H9 (cell line): ENCODE data around the gene CHD3. TPM values are rescaled to one million over a fixed set of nuclear protein-coding genes. Genes with fewer than 3 reads are reported as not detected.
A peak's percentile ranks its signal among the peaks of the same experiment; 100 is the strongest.

Source experiments
- DNase-seq: peaks from one replicate; pipeline ENCODE4 v3.0.0-alpha.2; 2017
- H2AFZ ChIP-seq: one replicate; pipeline ENCODE4 v1.6.1; 2013; ENCODE audit warnings: mild to moderate bottlenecking, low read length, control low read depth, moderate library complexity
- H2AK5ac ChIP-seq: 2 replicates; pipeline ENCODE4 v1.6.1; 2013; ENCODE audit warnings: low read length, control low read depth, mixed read lengths; ENCODE audit not compliant: insufficient read length
- H2BK120ac ChIP-seq: one replicate; pipeline ENCODE4 v1.6.1; 2013; ENCODE audit warnings: low read depth, mild to moderate bottlenecking, low read length, control low read depth, inconsistent platforms; ENCODE audit not compliant: poor library complexity, severe bottlenecking
- H2BK12ac ChIP-seq: 2 replicates; pipeline ENCODE4 v1.6.1; 2013; ENCODE audit warnings: low read length, control low read depth, mixed read lengths, low read depth; ENCODE audit not compliant: insufficient read length
- H2BK15ac ChIP-seq: 2 replicates; pipeline ENCODE4 v1.6.1; 2013; ENCODE audit warnings: low read depth, low read length, control low read depth
- H2BK20ac ChIP-seq: one replicate; pipeline ENCODE4 v1.6.1; 2013; ENCODE audit warnings: low read depth, mild to moderate bottlenecking, low read length, control low read depth, inconsistent platforms; ENCODE audit not compliant: poor library complexity, severe bottlenecking
- H2BK5ac ChIP-seq: 2 replicates; pipeline ENCODE4 v1.6.1; 2013; ENCODE audit warnings: low read length, control low read depth, mixed read lengths; ENCODE audit not compliant: insufficient read length
- H3K14ac ChIP-seq: 2 replicates; pipeline ENCODE4 v1.6.1; 2013; ENCODE audit warnings: low read length, control low read depth; ENCODE audit not compliant: insufficient read depth
- H3K18ac ChIP-seq: 2 replicates; pipeline ENCODE4 v1.6.1; 2013; ENCODE audit warnings: low read depth, mild to moderate bottlenecking, mixed read lengths, low read length, control low read depth; ENCODE audit not compliant: insufficient read length
- H3K23ac ChIP-seq: 2 replicates; pipeline ENCODE4 v1.6.1; 2013; ENCODE audit warnings: low read length, control low read depth, mixed read lengths, low read depth; ENCODE audit not compliant: insufficient read length
- H3K23me2 ChIP-seq: 2 replicates; pipeline ENCODE4 v1.6.1; 2013; ENCODE audit warnings: low read depth, mild to moderate bottlenecking, mixed read lengths, low read length, control low read depth; ENCODE audit not compliant: insufficient read length, poor library complexity, severe bottlenecking
- H3K27ac ChIP-seq: 2 replicates; pipeline ENCODE4 v1.5.1; 2013; ENCODE audit warnings: low read length, control low read depth, mixed read lengths, low read depth; ENCODE audit not compliant: insufficient read length
- H3K27me3 ChIP-seq: 2 replicates; pipeline ENCODE4 v1.6.1; 2013; ENCODE audit warnings: low read length, control low read depth, inconsistent platforms; ENCODE audit not compliant: insufficient read depth
- H3K4ac ChIP-seq: 2 replicates; pipeline ENCODE4 v1.6.1; 2013; ENCODE audit warnings: low read depth, mild to moderate bottlenecking, control low read depth, inconsistent platforms, low read length, moderate library complexity
- H3K4me1 ChIP-seq: 2 replicates; pipeline ENCODE4 v1.6.1; 2013; ENCODE audit warnings: low read length, control low read depth, inconsistent platforms; ENCODE audit not compliant: insufficient read depth
- H3K4me2 ChIP-seq: 2 replicates; pipeline ENCODE4 v1.6.1; 2013; ENCODE audit warnings: low read length, control low read depth, mixed read lengths; ENCODE audit not compliant: insufficient read length, insufficient read depth
- H3K56ac ChIP-seq: 2 replicates; pipeline ENCODE4 v1.6.1; 2013; ENCODE audit warnings: low read depth, mild to moderate bottlenecking, mixed read lengths, low read length, control low read depth; ENCODE audit not compliant: insufficient read length
- H3K79me1 ChIP-seq: 2 replicates; pipeline ENCODE4 v1.6.1; 2013; ENCODE audit warnings: low read depth, mild to moderate bottlenecking, moderate library complexity, low read length, control low read depth, inconsistent platforms; ENCODE audit not compliant: insufficient read depth, poor library complexity, severe bottlenecking
- H3K79me2 ChIP-seq: 2 replicates; pipeline ENCODE4 v1.6.1; 2013; ENCODE audit warnings: low read length, control low read depth, inconsistent platforms; ENCODE audit not compliant: insufficient read depth
- H3K9ac ChIP-seq: 2 replicates; pipeline ENCODE4 v1.6.1; 2013; ENCODE audit warnings: low read length, control low read depth, mixed read lengths; ENCODE audit not compliant: insufficient read length; ENCODE audit errors: extremely low read depth
- H3K9me3 ChIP-seq: one replicate; pipeline ENCODE4 v1.6.1; 2013; ENCODE audit warnings: low read depth, low read length, inconsistent platforms; ENCODE audit not compliant: control insufficient read depth
- H3T11ph ChIP-seq: one replicate; pipeline ENCODE4 v1.6.1; 2013; ENCODE audit warnings: mild to moderate bottlenecking, low read length, control low read depth, inconsistent platforms
- H4K20me1 ChIP-seq: one replicate; pipeline ENCODE4 v1.6.1; 2013; ENCODE audit not compliant: control insufficient read depth, insufficient read length, insufficient read depth
- H4K5ac ChIP-seq: 2 replicates; pipeline ENCODE4 v1.6.1; 2013; ENCODE audit warnings: low read depth, mild to moderate bottlenecking, mixed read lengths, low read length, control low read depth; ENCODE audit not compliant: insufficient read length
- H4K8ac ChIP-seq: replicated peaks from 2 replicates; pipeline ENCODE4 v1.6.1; 2013; ENCODE audit warnings: low read length, control low read depth, mixed read lengths, low read depth; ENCODE audit not compliant: insufficient read length
- H4K91ac ChIP-seq: 2 replicates; pipeline ENCODE4 v1.6.1; 2013; ENCODE audit warnings: low read depth, mild to moderate bottlenecking, moderate library complexity, mixed read lengths, low read length, control low read depth; ENCODE audit not compliant: insufficient read length
- H3K27ac Mint-ChIP-seq, 3 experiments: 2 replicates in 2 of 3; 3 replicates in 1 of 3; pipeline ENCODE4 v1.8.0; 2020 to 2021; ENCODE audit warnings: mixed read lengths in 3 of 3, mild to moderate bottlenecking in 1 of 3, moderate library complexity in 1 of 3
- H3K27me3 Mint-ChIP-seq: 2 replicates; pipeline ENCODE4 v1.8.0; 2021; ENCODE audit warnings: low read depth, mild to moderate bottlenecking, moderate library complexity, mixed read lengths
- H3K36me3 Mint-ChIP-seq, 3 experiments: 2 replicates in 2 of 3; 3 replicates in 1 of 3; pipeline ENCODE4 v1.8.0; 2020 to 2021; ENCODE audit warnings: low read depth in 3 of 3, mixed read lengths in 3 of 3; ENCODE audit not compliant: insufficient read depth in 1 of 3
- H3K4me1 Mint-ChIP-seq, 2 experiments: 2 replicates each; pipeline ENCODE4 v1.8.0; 2020; ENCODE audit warnings: mixed read lengths in 2 of 2
- H3K4me3 Mint-ChIP-seq, 2 experiments: 2 replicates in 1 of 2; 3 replicates in 1 of 2; pipeline ENCODE4 v1.8.0; 2020 to 2021; ENCODE audit warnings: mild to moderate bottlenecking in 2 of 2, mixed read lengths in 2 of 2, moderate library complexity in 1 of 2
- H3K9me3 Mint-ChIP-seq, 2 experiments: 2 replicates in 1 of 2; 3 replicates in 1 of 2; pipeline ENCODE4 v1.8.0; 2020; ENCODE audit warnings: mild to moderate bottlenecking in 2 of 2, mixed read lengths in 2 of 2, moderate library complexity in 1 of 2
- WGBS: extraction: QIAGEN DNeasy Blood & Tissue Kit; methylation state at CpG from one replicate; pipeline ENCODE4 v1.1.7; 2013; ENCODE audit warnings: missing lambda C conversion rate, low lambda C conversion rate, mixed read lengths; ENCODE audit not compliant: insufficient read length; ENCODE audit errors: extremely low coverage; 5-methylcytosine and 5-hydroxymethylcytosine counted together
- total RNA-seq: library from RNA; stranded (reverse); gene quantifications from 2 replicates; pipeline ENCODE4 v1.2.1, GENCODE V29; 2021
- TF ChIP-seq, protein P1 (sequence below): fragments of 200-600 bp; sonication (generic); conservative IDR thresholded peaks from 3 replicates; pipeline ENCODE4 v1.8.0; 2021; ENCODE audit warnings: antibody characterized with exemption, mild to moderate bottlenecking

The CHD3 gene
- total RNA-seq, 1 experiment from 2014 or later = 33.2 TPM

DNA sequence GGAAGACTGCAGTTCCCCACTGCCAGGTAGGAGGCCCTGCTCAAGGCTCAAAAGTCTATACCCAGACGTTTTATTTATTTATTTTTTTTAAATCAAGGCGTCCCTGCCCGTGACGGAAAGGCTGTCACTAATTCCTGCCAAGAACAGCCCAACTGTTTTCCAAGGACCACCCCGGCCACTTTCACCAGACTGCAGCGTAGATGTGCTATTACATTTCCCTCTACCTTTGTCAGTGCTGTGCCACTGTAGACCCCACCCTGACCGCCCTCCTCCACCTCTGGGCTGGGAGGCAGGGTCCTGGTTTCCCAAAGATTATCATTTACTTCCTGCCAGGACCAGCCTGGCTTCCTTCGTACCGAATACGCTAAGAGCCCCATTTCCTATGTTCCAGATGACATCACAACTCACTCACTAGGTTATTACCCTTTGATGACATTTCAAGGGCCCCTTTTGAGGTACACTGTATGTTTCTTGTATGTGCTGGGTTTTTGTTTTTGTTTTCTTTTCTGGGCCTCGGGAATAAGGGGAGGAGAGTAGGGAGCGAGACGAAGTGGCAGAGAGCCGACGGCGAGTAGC lies 33.8 kb downstream of the CHD3 start:
- Histone ChIP-seq H3K79me1 (no peaks in the 10 kb centered on the region), H3K27me3 (peaks cover 23% of the 10 kb centered on the region; the same call in 1 of the 2 replicates), H2AK5ac (no peak overlapping the region), H3K14ac (no peak overlapping the region), H3K4ac (no peak overlapping the region), H3T11ph (no peak overlapping the region), H3K4me2 (peak overlapping the region; percentile 7), H2AFZ (no peak overlapping the region), H2BK20ac (no peak overlapping the region), H3K4me1 (peaks cover 4% of the 10 kb centered on the region; the same call in 1 of the 2 replicates), H3K79me2 (no peaks in the 10 kb centered on the region), H2BK12ac (no peak overlapping the region), H4K5ac (no peak overlapping the region), H3K23ac (no peak overlapping the region), H3K18ac (no peak overlapping the region), H2BK120ac (no peak overlapping the region), H2BK15ac (no peak overlapping the region), H3K23me2 (no peaks in the 10 kb centered on the region), H3K27ac (no peak overlapping the region), H3K9me3 (no peaks in the 10 kb centered on the region), H4K91ac (no peak overlapping the region), H3K56ac (no peak overlapping the region), H3K9ac (no peak overlapping the region), H4K20me1 (no peaks in the 10 kb centered on the region), H4K8ac (no peak overlapping the region), H2BK5ac (no peak overlapping the region)
- Mint-ChIP-seq H3K27me3 (peaks cover 93% of the 10 kb centered on the region), H3K4me3 (peak overlapping the region; percentile 50 to 65), H3K27ac (no peak overlapping the region), H3K4me1 (peaks cover 8 to 12% of the 10 kb centered on the region in 2 experiments), H3K36me3 (no peaks in the 10 kb centered on the region; a peak in 2 of 7 replicates), H3K9me3 (peaks cover 0 to 3% of the 10 kb centered on the region in 2 experiments; a peak in 1 of 5 replicates)
- TF ChIP-seq, protein P1, sequence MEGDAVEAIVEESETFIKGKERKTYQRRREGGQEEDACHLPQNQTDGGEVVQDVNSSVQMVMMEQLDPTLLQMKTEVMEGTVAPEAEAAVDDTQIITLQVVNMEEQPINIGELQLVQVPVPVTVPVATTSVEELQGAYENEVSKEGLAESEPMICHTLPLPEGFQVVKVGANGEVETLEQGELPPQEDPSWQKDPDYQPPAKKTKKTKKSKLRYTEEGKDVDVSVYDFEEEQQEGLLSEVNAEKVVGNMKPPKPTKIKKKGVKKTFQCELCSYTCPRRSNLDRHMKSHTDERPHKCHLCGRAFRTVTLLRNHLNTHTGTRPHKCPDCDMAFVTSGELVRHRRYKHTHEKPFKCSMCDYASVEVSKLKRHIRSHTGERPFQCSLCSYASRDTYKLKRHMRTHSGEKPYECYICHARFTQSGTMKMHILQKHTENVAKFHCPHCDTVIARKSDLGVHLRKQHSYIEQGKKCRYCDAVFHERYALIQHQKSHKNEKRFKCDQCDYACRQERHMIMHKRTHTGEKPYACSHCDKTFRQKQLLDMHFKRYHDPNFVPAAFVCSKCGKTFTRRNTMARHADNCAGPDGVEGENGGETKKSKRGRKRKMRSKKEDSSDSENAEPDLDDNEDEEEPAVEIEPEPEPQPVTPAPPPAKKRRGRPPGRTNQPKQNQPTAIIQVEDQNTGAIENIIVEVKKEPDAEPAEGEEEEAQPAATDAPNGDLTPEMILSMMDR = peak; percentile 16; the same call in 1 of the 3 replicates
- WGBS = no CpG with 5 or more reads among the region's 16 CpGs
- DNase-seq = no peak
